OCI-LY7 (cell line): ENCODE data around the gene ZNF423. TPM values are rescaled to one million over a fixed set of nuclear protein-coding genes. Genes with fewer than 3 reads are reported as not detected.

Experiments
- BruUV-seq: library from RNA; stranded (reverse); fragments of 400-500 nt; replicated peaks from 2 replicates; lab custom pipeline; 2021; lab: Mats Ljungman, UMichigan
- CTCF ChIA-PET: fragments of 300-600 bp; sonication (Branson Sonifier 250); formaldehyde crosslinking; loops from one replicate; lab custom pipeline; 2022; ENCODE audit warnings: antibody characterized with exemption; ENCODE audit not compliant: unreplicated experiment; lab: Charles Lee
- POLR2A ChIA-PET: fragments of 300-600 bp; sonication (Branson Sonifier 250); formaldehyde crosslinking; loops from one replicate; lab custom pipeline; 2022; ENCODE audit warnings: antibody characterized with exemption; lab: Charles Lee
- DNase-seq: peaks from one replicate; pipeline ENCODE4 v3.0.0-alpha.2; 2015; ENCODE audit warnings: low spot score
- H2AFZ ChIP-seq: fragments of 200-600 bp; sonication (generic), shearing (Covaris generic); 2 replicates; pipeline ENCODE4 v1.6.1; 2014; ENCODE audit warnings: mild to moderate bottlenecking, antibody characterized with exemption, low read length, moderate library complexity
- H3K27ac ChIP-seq: fragments of 200-600 bp; sonication (generic); 2 replicates; pipeline ENCODE4 v1.5.1; 2014; ENCODE audit warnings: mixed run types, low read depth, mild to moderate bottlenecking, moderate library complexity, low read length, inconsistent platforms; ENCODE audit not compliant: poor library complexity, severe bottlenecking
- H3K36me3 ChIP-seq: fragments of 200-600 bp; sonication (generic); 2 replicates; pipeline ENCODE4 v1.6.1; 2014; ENCODE audit warnings: mild to moderate bottlenecking, antibody characterized with exemption, low read length, moderate library complexity, mixed read lengths; ENCODE audit not compliant: insufficient read depth
- H3K4me1 ChIP-seq: fragments of 200-600 bp; sonication (generic); 2 replicates; pipeline ENCODE4 v1.5.1; 2014; ENCODE audit warnings: mild to moderate bottlenecking, low read length; ENCODE audit not compliant: insufficient read depth, poor library complexity, severe bottlenecking
- H3K4me2 ChIP-seq: fragments of 200-600 bp; sonication (generic); 2 replicates; pipeline ENCODE4 v1.6.1; 2014; ENCODE audit warnings: mild to moderate bottlenecking, low read length
- H3K4me3 ChIP-seq: fragments of 200-600 bp; sonication (generic); 2 replicates; pipeline ENCODE4 v1.5.1; 2014; ENCODE audit warnings: mild to moderate bottlenecking, low read depth, low read length; ENCODE audit not compliant: poor library complexity, severe bottlenecking
- H3K79me2 ChIP-seq: fragments of 200-600 bp; sonication (generic); 2 replicates; pipeline ENCODE4 v1.6.1; 2016; ENCODE audit warnings: low read depth, mild to moderate bottlenecking, low read length, moderate library complexity, mixed read lengths; ENCODE audit not compliant: insufficient read depth
- H3K9me2 ChIP-seq: fragments of 200-600 bp; sonication (generic); 2 replicates; pipeline ENCODE4 v1.6.1; 2016; ENCODE audit warnings: mild to moderate bottlenecking, low read length, mixed read lengths; ENCODE audit not compliant: insufficient read depth
- H3K9me3 ChIP-seq: fragments of 200-600 bp; sonication (generic); 2 replicates; pipeline ENCODE4 v1.6.1; 2014; ENCODE audit warnings: mild to moderate bottlenecking, mixed run types, low read length, mixed read lengths
- H4K20me1 ChIP-seq: fragments of 200-600 bp; sonication (generic); 2 replicates; pipeline ENCODE4 v1.6.1; 2014; ENCODE audit warnings: mild to moderate bottlenecking, antibody characterized with exemption, low read length, moderate library complexity, mixed read lengths; ENCODE audit not compliant: insufficient read depth
- EZH2phosphoT487 ChIP-seq: fragments of 200-600 bp; sonication (generic); IDR thresholded peaks from 2 replicates; pipeline ENCODE4 v1.6.1; 2018; ENCODE audit warnings: low read depth, borderline replicate concordance, mild to moderate bottlenecking, mixed run types, antibody characterized with exemption, low read length, moderate library complexity, mixed read lengths
- intact Hi-C: fragments of 100-400 bp; cut with micrococcal nuclease; formaldehyde crosslinking; loops from one replicate; pipeline ENCODE4 v1.10.0; 2022; ENCODE audit not compliant: unreplicated experiment
- total RNA-seq, 2 experiments: library from RNA; depleted of rRNA in 1 of 2; stranded (reverse); fragments of >200 nt in 1 of 2; shearing (Covaris generic) in 1 of 2; gene quantifications; 2 replicates each; pipeline ENCODE4 v1.2.3, GENCODE V29; 2014 to 2022
- TF ChIP-seq, protein P1 (sequence below): fragments of 200-600 bp; sonication (generic); conservative IDR thresholded peaks from 2 replicates; pipeline ENCODE4 v1.5.1; 2014; ENCODE audit warnings: mild to moderate bottlenecking, antibody characterized with exemption, low read length, moderate library complexity, mixed read lengths

The ZNF423 gene
- total RNA-seq, 2 experiments from 2014 or later, result 0.09 to 0.13 TPM

DNA sequence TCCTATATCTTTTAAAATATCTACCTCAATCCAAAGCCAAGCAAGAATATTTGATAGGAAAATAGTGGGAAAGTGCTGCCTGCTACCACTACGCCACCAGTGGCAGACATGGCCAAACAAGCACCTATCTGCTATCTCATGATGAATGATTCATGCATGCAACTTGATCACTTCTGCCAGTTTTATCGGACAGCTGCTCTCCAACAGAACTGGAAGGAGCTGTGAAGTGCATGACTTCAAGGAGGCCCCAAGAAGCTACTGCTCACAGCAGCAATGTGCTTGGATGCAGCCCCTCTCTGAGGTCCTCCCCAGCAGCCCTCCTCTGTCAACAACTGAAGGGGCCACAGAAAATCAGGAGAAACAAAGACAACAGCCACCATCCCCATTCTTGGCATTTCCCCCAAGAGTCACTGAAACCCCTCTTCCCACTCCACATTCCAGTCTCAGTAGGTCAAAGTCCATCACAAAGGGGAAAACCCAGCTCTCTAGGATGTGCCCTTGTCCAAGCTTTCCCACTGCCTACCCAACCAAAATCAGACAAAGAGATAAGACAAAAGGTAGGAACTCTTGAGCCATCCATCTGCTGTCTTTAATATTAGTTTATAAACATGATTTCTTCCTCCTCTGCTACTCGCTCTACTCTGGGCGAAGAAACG is 267.1 kb downstream of the ZNF423 start:
- BruUV-seq, result no TSS peak
- CTCF ChIA-PET, result no interaction called here
- Histone ChIP-seq H2AFZ (no peak overlapping the region), H3K4me1 (peaks cover 20% of the 10 kb centered on the region), H3K36me3 (no peaks in the 10 kb centered on the region), H3K9me3 (no peaks in the 10 kb centered on the region), H3K4me3 (no peak overlapping the region), H3K79me2 (no peaks in the 10 kb centered on the region), H3K27ac (no peak overlapping the region), H4K20me1 (no peaks in the 10 kb centered on the region), H3K9me2 (no peaks in the 10 kb centered on the region), H3K4me2 (no peak overlapping the region)
- no peak for DNase-seq
- intact Hi-C loops, result no loop called here
- TF ChIP-seq, protein P1, sequence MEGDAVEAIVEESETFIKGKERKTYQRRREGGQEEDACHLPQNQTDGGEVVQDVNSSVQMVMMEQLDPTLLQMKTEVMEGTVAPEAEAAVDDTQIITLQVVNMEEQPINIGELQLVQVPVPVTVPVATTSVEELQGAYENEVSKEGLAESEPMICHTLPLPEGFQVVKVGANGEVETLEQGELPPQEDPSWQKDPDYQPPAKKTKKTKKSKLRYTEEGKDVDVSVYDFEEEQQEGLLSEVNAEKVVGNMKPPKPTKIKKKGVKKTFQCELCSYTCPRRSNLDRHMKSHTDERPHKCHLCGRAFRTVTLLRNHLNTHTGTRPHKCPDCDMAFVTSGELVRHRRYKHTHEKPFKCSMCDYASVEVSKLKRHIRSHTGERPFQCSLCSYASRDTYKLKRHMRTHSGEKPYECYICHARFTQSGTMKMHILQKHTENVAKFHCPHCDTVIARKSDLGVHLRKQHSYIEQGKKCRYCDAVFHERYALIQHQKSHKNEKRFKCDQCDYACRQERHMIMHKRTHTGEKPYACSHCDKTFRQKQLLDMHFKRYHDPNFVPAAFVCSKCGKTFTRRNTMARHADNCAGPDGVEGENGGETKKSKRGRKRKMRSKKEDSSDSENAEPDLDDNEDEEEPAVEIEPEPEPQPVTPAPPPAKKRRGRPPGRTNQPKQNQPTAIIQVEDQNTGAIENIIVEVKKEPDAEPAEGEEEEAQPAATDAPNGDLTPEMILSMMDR, result no peak
- no peak for TF ChIP-seq EZH2phosphoT487
- POLR2A ChIA-PET, result interaction anchor here (0.7 to 0.9 kb wide), 2 partner anchors 13 to 91 kb away, joined by 3 to 4 read pairs; no protein-coding TSS in a partner anchor

DNA sequence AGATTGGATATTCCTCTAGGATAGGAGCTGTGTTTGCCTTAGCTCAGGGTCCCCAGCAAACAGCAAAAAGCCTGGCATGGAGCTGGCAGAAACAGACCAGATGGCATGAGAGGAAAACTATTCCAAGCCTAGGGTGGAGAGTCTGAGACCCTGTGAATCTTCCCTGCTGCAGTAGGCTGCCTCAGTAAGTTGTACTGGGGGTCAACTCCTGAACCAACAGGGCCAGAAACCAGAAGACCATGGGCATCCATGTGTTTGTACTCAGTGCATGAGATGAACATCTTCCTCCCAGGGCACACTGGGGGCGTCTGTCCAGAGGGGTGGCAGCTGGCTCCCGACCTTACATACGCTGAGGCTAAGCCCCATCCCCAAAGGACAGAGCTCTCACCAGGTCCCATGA is 267.9 kb downstream of the ZNF423 start:
- H3K36me3 ChIP-seq, result no peaks in the 10 kb centered on the region
- no peaks in the 10 kb centered on the region for H3K9me2 ChIP-seq
- no peak for DNase-seq
- no peaks in the 10 kb centered on the region for H3K79me2 ChIP-seq
- no peak overlapping the region for H3K4me3 ChIP-seq
- H2AFZ ChIP-seq, result no peak overlapping the region
- no peak overlapping the region for H3K27ac ChIP-seq
- intact Hi-C loops, result no loop called here
- POLR2A ChIA-PET, result interaction anchor here (0.7 to 0.9 kb wide), 2 partner anchors 13 to 90 kb away, joined by 3 to 4 read pairs; no protein-coding TSS in a partner anchor
- CTCF ChIA-PET, result no interaction called here
- H3K4me1 ChIP-seq, result peaks cover 20% of the 10 kb centered on the region
- no peaks in the 10 kb centered on the region for H3K9me3 ChIP-seq
- no peak for TF ChIP-seq EZH2phosphoT487
- TF ChIP-seq, protein P1, result no peak
- H3K4me2 ChIP-seq, result no peak overlapping the region
- H4K20me1 ChIP-seq, result no peaks in the 10 kb centered on the region
- no TSS peak for BruUV-seq

DNA sequence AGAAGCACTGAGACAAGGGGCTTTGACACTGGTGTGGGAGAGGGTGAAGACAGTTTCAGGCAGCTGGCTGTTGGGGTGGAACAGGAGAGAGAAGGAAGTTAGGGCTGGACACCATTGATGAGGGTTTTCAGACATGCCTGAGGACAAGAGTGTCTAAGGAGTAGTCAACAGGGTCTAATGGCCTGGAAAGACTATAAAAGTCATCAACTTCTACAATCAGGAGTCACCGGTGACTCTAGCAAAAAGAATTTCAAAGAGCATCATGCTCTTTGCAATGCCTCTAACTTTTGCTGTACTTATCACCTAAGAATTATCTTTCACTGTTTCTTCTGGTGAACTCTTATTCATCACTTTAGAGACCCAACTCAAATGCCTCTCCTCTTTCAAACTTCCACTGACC is 268.4 kb downstream of the ZNF423 start:
- TF ChIP-seq EZH2phosphoT487, result no peak
- TF ChIP-seq, protein P1, result no peak
- Histone ChIP-seq H3K4me1 (peaks cover 16% of the 10 kb centered on the region), H3K9me3 (no peaks in the 10 kb centered on the region), H4K20me1 (no peaks in the 10 kb centered on the region), H3K36me3 (no peaks in the 10 kb centered on the region), H3K9me2 (no peaks in the 10 kb centered on the region), H2AFZ (no peak overlapping the region), H3K4me3 (no peak overlapping the region), H3K27ac (no peak overlapping the region), H3K79me2 (no peaks in the 10 kb centered on the region), H3K4me2 (no peak overlapping the region)
- no peak for DNase-seq
- ChIA-PET POLR2A (no interaction called here), CTCF (no interaction called here)
- BruUV-seq, result no TSS peak
- intact Hi-C loops, result no loop called here
